HAP-1 (cell line): ENCODE measurements around the gene GSX1.

Experiments
- DNase-seq, 2 experiments: peaks; one replicate each; pipeline ENCODE4 v3.0.0-alpha.2; 2016 to 2020; ENCODE audit warnings: low spot score in 2 of 2
- H3K27me3 ChIP-seq: fragments of 250-450 bp; sonication (Bioruptor Pico); 2 replicates; pipeline ENCODE4 v1.5.1; 2020; ENCODE audit warnings: low read depth, mild to moderate bottlenecking, moderate library complexity
- H3K36me3 ChIP-seq: fragments of 250-450 bp; sonication (Bioruptor Pico); replicated peaks from 2 replicates; pipeline ENCODE4 v1.5.1; 2020; ENCODE audit warnings: mild to moderate bottlenecking
- H3K4me1 ChIP-seq: fragments of 250-450 bp; sonication (Bioruptor Pico); 2 replicates; pipeline ENCODE4 v1.5.1; 2020; ENCODE audit warnings: mild to moderate bottlenecking
- H3K4me3 ChIP-seq: fragments of 250-450 bp; sonication (Bioruptor Pico); 2 replicates; pipeline ENCODE4 v1.5.1; 2020; ENCODE audit warnings: mild to moderate bottlenecking, moderate library complexity
- H3K9me3 ChIP-seq: fragments of 250-450 bp; sonication (Bioruptor Pico); 2 replicates; pipeline ENCODE4 v1.5.1; 2020; ENCODE audit warnings: mild to moderate bottlenecking, moderate library complexity
- in situ Hi-C: fragments of 300-500 bp; cut with MboI; formaldehyde crosslinking; loops from 3 replicates; pipeline ENCODE4 v1.14.3; 2020; ENCODE audit warnings: low sequenced_read_pairs, inconsistent platforms, mixed read lengths

GSX1 gene

DNA sequence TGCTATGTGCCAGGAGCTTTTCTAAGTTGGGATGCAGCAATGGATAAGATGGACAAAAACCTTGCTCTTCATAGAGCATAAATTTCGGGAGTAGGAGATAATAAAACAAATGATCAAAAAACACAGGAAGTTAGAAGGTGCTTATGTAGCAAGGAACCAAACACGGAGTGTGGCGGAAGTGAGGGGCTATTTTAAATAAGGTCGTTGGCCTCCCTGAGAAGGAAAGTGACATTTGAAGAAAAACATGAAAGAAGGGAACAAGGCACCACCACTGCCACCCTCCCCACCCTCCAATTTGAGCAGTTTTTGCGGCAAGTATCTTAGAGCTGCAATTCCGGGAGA is 3.2 kb upstream of the GSX1 start:
- Histone ChIP-seq H3K36me3 (no peaks in the 10 kb centered on the region), H3K4me3 (no peak overlapping the region), H3K27me3 (peaks cover 57% of the 10 kb centered on the region), H3K9me3 (no peaks in the 10 kb centered on the region), H3K4me1 (no peaks in the 10 kb centered on the region)
- in situ Hi-C loops: no loop called here
- no peak for DNase-seq

DNA sequence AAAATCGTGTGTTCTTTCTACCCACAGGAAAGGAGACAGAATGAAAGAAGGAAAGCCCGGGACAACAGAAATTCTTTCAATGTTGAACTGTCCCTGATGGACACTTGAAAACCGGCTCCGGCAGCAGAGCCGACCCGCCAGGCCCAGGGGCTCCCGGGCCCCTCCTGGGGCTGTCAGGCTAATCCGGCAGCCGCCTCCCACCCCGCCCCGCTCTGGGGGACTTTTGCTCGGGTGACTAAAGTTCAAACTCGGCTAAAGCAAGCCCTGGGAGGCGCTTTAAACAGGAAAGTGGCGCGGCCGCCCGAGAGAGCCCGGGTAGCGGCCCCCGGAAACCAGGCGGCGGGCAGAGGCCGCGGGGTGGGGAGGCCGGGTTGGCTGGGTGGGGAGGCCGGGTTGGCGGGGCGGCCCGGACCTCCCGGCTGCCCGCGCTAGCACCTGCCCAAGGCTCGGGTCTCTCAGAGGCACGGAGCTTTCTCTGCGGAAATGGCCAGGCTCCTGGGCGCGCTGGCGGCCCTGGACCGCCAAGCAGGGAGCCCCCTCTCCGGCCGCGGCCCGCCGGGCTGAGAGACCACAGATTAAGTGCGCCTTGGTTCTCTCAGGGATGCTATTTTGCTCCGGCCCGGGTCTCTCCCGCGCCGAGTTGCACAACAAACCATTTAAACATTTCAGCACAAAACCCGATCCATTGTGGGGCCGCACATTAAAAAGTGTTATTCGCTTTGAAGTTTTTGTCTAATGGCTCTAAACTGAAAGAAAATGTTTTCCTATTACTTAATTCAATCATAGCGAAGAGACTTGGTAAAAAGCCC is 2.6 kb upstream of the GSX1 start:
- DNase-seq: no peak
- in situ Hi-C loops: no loop called here
- no peaks in the 10 kb centered on the region for H3K36me3 ChIP-seq
- no peaks in the 10 kb centered on the region for H3K9me3 ChIP-seq
- peaks cover 62% of the 10 kb centered on the region for H3K27me3 ChIP-seq
- no peak overlapping the region for H3K4me3 ChIP-seq
- H3K4me1 ChIP-seq: no peaks in the 10 kb centered on the region

GRCh38 chr13:27790523-27790922 is 1.8 kb upstream of the GSX1 start:
- Histone ChIP-seq H3K4me3 (no peak overlapping the region), H3K27me3 (peaks cover 68% of the 10 kb centered on the region), H3K9me3 (no peaks in the 10 kb centered on the region), H3K4me1 (no peaks in the 10 kb centered on the region), H3K36me3 (no peaks in the 10 kb centered on the region)
- DNase-seq: no peak
- in situ Hi-C loops: no loop called here

DNA sequence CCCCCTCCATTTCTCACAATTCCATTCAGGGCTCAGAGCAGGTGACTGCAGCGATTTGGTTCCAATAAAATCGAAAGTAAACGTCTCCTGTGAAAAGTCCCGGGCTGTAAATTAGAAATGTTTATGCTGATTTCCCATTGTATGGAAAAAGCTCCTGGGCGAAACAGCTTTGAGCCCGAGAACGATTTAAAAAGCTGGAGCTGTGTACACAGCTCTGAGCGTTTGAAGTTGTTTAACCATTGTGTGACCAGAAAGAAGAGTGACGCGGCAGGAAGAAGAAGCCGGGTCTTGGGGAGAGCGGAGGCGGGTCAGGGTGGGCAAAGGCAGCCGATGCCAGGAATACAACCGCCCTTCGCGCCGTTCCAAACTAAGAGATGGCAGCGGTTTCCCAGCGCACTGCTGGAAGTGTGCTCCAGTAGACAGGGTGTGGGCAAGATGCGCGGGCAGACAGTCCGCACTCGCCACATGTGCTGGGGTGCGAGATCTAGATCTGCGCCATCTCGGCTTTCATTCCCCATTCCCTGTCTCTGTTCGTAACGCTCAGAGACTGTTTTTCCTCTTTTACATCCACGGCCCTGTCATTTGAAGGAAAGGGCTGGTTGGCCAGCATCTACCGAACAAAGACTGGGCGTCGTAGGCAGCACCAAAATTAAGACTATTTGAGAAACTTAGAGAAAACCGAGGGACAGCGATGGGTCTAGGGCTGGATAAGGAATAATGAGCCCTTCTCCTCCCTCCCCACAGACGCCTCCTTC is 960 bp upstream of the GSX1 start:
- in situ Hi-C loops: no loop called here
- peaks cover 76% of the 10 kb centered on the region for H3K27me3 ChIP-seq
- H3K4me1 ChIP-seq: no peaks in the 10 kb centered on the region
- H3K9me3 ChIP-seq: no peaks in the 10 kb centered on the region
- H3K4me3 ChIP-seq: no peak overlapping the region
- DNase-seq: no peak
- H3K36me3 ChIP-seq: no peaks in the 10 kb centered on the region

DNA sequence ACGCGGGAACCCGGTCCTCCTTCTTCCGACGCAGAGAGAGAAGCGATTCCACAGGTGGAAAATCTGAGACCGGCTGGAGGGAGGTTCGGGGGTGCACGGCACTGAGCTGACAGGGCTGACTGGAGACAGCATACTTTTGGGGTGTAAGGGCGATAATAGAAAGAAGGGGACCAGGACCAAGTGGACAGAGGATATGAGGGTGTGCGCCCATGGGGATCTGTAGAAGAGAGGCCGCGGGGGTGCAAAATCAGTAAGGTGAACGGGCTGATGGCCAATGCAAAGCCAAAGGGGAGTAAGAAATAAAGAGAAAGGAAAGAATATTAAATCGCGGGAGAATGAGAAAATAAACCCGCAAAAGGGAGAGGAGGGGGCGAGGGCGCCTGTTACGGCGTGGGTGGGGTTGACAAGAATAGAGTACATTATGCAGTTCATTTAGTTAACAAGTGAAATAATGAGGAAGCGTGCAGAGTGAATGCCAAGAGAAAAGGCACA is 336 bp upstream of the GSX1 start:
- in situ Hi-C loops: no loop called here
- Histone ChIP-seq H3K9me3 (no peaks in the 10 kb centered on the region), H3K27me3 (peaks cover 82% of the 10 kb centered on the region), H3K4me3 (no peak overlapping the region), H3K36me3 (no peaks in the 10 kb centered on the region), H3K4me1 (no peaks in the 10 kb centered on the region)
- DNase-seq: no peak

GRCh38 chr13:27793507-27794367 is 1.5 kb downstream of the GSX1 start:
- in situ Hi-C loops: no loop called here
- Histone ChIP-seq H3K36me3 (no peaks in the 10 kb centered on the region), H3K4me1 (no peaks in the 10 kb centered on the region), H3K27me3 (peaks cover 87% of the 10 kb centered on the region), H3K4me3 (no peak overlapping the region), H3K9me3 (no peaks in the 10 kb centered on the region)
- DNase-seq: no peak

DNA sequence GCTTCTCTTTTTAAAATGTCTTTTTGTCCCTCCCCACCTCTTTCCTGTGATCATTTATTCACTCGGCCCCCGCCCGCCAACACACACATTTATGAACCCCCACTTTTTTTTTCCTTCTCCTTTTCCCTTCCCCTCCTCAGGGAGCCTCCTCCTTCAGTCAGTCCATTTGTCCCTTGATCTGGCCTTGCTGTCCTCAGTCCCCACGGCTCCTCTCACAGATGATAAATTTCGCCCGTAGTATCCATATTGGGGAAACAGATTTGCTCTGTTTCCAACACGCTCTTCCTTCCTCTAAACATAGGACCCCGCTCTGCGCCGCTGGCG is 2.0 kb downstream of the GSX1 start:
- Histone ChIP-seq H3K36me3 (no peaks in the 10 kb centered on the region), H3K4me1 (no peaks in the 10 kb centered on the region), H3K4me3 (no peak overlapping the region), H3K9me3 (no peaks in the 10 kb centered on the region), H3K27me3 (peaks cover 81% of the 10 kb centered on the region)
- no peak for DNase-seq
- in situ Hi-C loops: no loop called here

DNA sequence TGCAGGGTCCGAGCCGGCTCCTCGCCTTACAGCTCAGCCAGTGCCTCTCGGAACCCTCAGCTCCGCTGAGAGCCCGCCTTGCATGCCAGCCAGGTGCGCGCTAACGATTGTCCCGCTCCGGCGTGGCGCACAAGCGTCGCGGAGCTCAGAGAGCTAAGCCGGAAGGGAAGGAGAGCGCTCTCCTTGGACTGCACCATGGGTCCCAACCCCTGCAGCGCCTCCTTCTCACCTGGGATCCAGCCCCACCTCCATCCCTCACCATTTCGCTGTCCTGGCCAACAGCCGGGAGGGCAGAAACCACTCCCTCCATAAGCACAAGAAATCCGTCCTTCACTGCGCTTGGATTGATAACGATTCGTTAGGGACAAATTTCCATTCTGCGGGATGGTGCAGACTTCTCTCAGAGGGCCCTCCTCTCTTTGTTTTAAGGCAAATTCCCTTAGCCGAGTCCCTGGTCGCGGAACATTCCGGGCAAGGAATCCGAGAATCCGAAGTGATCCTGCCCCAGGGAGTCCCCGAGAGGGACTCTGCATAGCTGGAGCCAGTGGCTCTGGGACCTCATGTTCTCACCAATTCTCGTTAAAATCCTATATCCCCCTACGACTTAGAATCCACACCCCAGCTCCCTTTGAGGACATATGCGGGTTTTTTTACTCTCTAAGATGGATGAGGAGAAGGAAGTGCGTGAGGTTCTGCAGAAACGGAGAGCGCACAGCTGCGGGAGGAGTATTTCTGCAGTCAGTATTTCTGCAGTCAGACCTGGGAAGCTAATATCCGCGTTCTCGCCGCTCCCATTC is 2.8 kb downstream of the GSX1 start:
- no peaks in the 10 kb centered on the region for H3K36me3 ChIP-seq
- no peaks in the 10 kb centered on the region for H3K4me1 ChIP-seq
- peaks cover 73% of the 10 kb centered on the region for H3K27me3 ChIP-seq
- in situ Hi-C loops: no loop called here
- DNase-seq: no peak
- H3K4me3 ChIP-seq: no peak overlapping the region
- no peaks in the 10 kb centered on the region for H3K9me3 ChIP-seq

- no peak for DNase-seq
- H3K4me1 ChIP-seq: no peaks in the 10 kb centered on the region
- H3K9me3 ChIP-seq: no peaks in the 10 kb centered on the region
- H3K36me3 ChIP-seq: no peaks in the 10 kb centered on the region
- H3K27me3 ChIP-seq: peaks cover 71% of the 10 kb centered on the region
- in situ Hi-C loops: no loop called here
- H3K4me3 ChIP-seq: no peak overlapping the region
Observed at GRCh38 chr13:27795718-27796019, 3.4 kb downstream of the GSX1 start.

- H3K4me1 ChIP-seq: no peaks in the 10 kb centered on the region
- no peak overlapping the region for H3K4me3 ChIP-seq
- no peaks in the 10 kb centered on the region for H3K9me3 ChIP-seq
- in situ Hi-C loops: no loop called here
- DNase-seq: no peak
- no peaks in the 10 kb centered on the region for H3K36me3 ChIP-seq
- H3K27me3 ChIP-seq: peaks cover 61% of the 10 kb centered on the region
Observed at GRCh38 chr13:27796544-27797227, 4.4 kb downstream of the GSX1 start.

- DNase-seq: no peak
- in situ Hi-C loops: no loop called here
- no peaks in the 10 kb centered on the region for H3K36me3 ChIP-seq
- peaks cover 56% of the 10 kb centered on the region for H3K27me3 ChIP-seq
- H3K4me1 ChIP-seq: no peaks in the 10 kb centered on the region
- no peaks in the 10 kb centered on the region for H3K9me3 ChIP-seq
- no peak overlapping the region for H3K4me3 ChIP-seq
Observed at GRCh38 chr13:27797228-27797624, 4.9 kb downstream of the GSX1 start.

- Histone ChIP-seq H3K36me3 (no peaks in the 10 kb centered on the region), H3K4me1 (no peaks in the 10 kb centered on the region), H3K27me3 (peaks cover 15% of the 10 kb centered on the region; the same call in 1 of the 2 replicates), H3K4me3 (no peak overlapping the region), H3K9me3 (no peaks in the 10 kb centered on the region)
- in situ Hi-C loops: no loop called here
- DNase-seq: no peak
Observed at GRCh38 chr13:27806744-27807387, 14.6 kb downstream of the GSX1 start.
